Stimulated activated effector memory CD8-positive, alpha-beta T cell treated with anti-CD3 and anti-CD28 coated beads, Interleukin-12 subunit alpha, Interleukin-12 subunit beta, amount 100 ng/mL, for 72 hours (primary cell): ENCODE measurements around the gene PCDHB13.
"Not testable (repeated sequence)": the region's sequence is repeated elsewhere in the genome, so short reads cannot be mapped to it uniquely, and the experiment has no call there.

Source experiments
- ATAC-seq: fragments of 150-1000 bp; cut with Tn5 transposase; 2 replicates; pipeline ENCODE4 v1.10.0; 2021
- DNase-seq, 2 donors: peaks; one replicate each; pipeline ENCODE4 v3.0.0; 2021 to 2022; ENCODE audit warnings: low spot score in 2 of 2
- H3K27ac Mint-ChIP-seq: one replicate; pipeline ENCODE4 v1.8.0; 2022; ENCODE audit warnings: mild to moderate bottlenecking, mixed read lengths
- H3K36me3 Mint-ChIP-seq: one replicate; pipeline ENCODE4 v1.8.0; 2022; ENCODE audit warnings: mild to moderate bottlenecking, mixed read lengths
- H3K4me1 Mint-ChIP-seq: one replicate; pipeline ENCODE4 v1.8.0; 2022; ENCODE audit warnings: mixed read lengths
- H3K4me3 Mint-ChIP-seq: one replicate; pipeline ENCODE4 v1.8.0; 2022; ENCODE audit warnings: mild to moderate bottlenecking, mixed read lengths
- H3K9me3 Mint-ChIP-seq: one replicate; pipeline ENCODE4 v1.8.0; 2022; ENCODE audit warnings: mixed read lengths

PCDHB13 gene

GRCh38 chr5:141213656-141214339, at the start of gene PCDHB13:
Gene PCDHB13, plus strand, starts transcription at chr5:141213919. Its CDS starts 205 bp downstream, at chr5:141214124.
- not testable (repeated sequence) for ATAC-seq, H3K4me3 Mint-ChIP-seq, H3K27ac Mint-ChIP-seq, H3K4me1 Mint-ChIP-seq, DNase-seq, H3K9me3 Mint-ChIP-seq, H3K36me3 Mint-ChIP-seq

DNA sequence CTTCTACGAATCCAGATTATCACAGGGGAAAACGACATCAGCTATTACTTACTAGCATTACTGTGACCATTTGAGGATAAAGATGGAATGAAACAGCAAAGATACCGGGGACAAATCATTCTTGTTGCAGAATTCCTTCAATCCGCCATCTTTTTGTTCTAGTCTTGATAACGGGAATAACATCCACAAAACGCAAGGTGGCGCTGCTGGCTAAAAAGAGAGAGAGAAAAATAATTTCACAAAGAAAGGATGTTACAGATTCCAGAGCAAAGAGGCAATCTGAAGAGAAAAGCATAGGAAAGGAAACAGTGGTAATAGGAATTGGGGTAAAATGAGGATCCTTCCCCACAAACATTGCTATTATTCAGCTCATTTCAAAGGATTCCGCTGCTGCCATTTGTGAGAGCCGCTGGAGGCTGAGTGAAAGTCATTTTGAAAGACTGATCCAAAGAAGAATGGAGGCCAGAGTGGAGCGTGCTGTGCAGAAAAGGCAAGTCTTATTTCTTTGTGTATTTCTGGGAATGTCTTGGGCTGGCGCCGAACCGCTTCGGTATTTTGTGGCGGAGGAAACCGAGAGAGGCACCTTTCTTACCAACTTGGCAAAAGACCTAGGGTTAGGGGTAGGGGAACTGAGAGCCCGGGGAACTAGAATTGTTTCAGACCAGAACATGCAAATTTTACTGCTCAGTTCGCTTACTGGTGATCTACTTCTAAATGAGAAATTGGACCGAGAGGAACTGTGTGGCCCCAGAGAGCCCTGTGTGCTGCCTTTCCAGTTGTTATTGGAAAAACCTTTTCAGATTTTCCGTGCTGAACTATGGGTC, 41.1 kb upstream of the PCDHB13 start, which contains the start of gene PCDHB7:
Gene PCDHB7 (plus strand): TSS at position 264 of the 824 bp plus-strand sequence. CDS start 192 bp downstream, at position 456.
- H3K9me3 Mint-ChIP-seq: no peaks in the 10 kb centered on the region
- no peak within 1 kb of the TSS for H3K4me3 Mint-ChIP-seq
- no peaks in the 10 kb centered on the region for H3K4me1 Mint-ChIP-seq
- no peak for DNase-seq
- no peak for ATAC-seq
- H3K27ac Mint-ChIP-seq: no peak within 1 kb of the TSS
- H3K36me3 Mint-ChIP-seq: no peaks in the 10 kb centered on the region

DNA sequence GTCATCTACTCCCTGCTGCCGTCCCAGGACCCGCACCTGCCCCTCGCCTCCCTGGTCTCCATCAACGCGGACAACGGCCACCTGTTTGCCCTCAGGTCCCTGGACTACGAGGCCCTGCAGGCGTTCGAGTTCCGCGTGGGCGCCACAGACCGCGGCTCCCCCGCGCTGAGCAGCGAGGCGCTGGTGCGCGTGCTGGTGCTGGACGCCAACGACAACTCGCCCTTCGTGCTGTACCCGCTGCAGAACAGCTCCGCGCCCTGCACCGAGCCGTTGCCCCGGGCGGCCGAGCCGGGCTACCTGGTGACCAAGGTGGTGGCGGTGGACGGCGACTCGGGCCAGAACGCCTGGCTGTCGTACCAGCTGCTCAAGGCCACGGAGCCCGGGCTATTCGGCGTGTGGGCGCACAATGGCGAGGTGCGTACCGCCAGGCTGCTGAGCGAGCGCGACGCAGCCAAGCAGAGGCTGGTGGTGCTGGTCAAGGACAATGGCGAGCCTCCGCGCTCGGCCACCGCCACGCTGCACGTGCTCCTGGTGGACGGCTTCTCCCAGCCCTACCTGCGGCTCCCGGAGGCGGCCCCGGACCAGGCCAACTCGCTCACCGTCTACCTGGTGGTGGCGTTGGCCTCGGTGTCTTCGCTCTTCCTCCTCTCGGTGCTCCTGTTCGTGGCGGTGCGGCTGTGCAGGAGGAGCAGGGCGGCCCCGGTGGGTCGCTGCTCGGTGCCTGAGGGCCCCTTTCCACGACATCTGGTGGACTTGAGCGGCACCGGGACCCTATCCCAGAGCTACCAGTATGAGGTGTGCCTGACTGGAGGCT, 39.2 kb upstream of the PCDHB13 start:
- DNase-seq, H3K36me3 Mint-ChIP-seq, H3K4me3 Mint-ChIP-seq, H3K27ac Mint-ChIP-seq, ATAC-seq, H3K9me3 Mint-ChIP-seq, H3K4me1 Mint-ChIP-seq: not testable (repeated sequence)

DNA sequence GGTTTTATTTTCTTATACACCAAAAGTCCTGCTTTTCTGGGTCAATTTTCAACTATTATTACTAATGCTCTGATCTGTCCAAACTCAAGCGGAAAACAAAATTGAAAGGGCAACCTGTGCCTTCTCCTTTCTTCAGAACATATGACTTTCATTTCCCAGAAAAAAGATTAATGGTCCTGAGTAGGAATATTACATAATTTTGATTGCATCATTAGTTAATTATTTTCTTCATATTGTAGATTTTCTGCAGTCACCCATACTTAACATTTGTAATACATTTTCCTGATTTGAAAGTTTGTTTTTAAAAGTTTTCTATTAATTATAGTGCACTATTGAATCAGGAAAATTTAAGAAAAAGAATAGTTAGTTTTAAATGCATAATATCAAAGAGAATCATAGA, 37.8 kb upstream of the PCDHB13 start:
- H3K9me3 Mint-ChIP-seq: no peaks in the 10 kb centered on the region
- no peak overlapping the region for H3K27ac Mint-ChIP-seq
- ATAC-seq (no peak), DNase-seq (no peak)
- H3K36me3 Mint-ChIP-seq: no peaks in the 10 kb centered on the region
- H3K4me1 Mint-ChIP-seq: no peaks in the 10 kb centered on the region
- H3K4me3 Mint-ChIP-seq: no peak overlapping the region

DNA sequence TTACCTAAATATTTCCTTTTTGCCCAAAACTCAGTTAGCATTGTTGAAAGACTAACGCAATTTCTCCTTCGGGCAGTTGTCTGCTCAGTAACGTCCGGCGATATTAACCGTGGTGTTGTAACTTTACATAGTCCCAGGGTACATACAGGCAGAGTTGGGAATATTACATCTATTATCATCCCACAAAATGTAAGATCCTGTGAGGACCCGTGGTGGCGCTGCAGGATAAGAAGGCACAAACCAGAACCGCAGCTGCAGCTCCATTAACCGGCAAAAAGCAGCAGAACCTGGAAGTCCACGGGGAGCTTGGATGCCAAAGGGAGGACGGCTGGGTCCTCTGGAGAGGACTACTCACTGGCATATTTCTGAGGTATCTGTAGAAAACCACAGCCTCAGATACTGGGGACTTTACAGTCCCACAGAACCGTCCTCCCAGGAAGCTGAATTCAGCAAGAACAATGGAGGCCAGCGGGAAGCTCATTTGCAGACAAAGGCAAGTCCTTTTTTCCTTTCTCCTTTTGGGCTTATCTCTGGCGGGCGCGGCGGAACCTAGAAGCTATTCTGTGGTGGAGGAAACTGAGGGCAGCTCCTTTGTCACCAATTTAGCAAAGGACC, 36.0 kb upstream of the PCDHB13 start, which contains the start of gene PCDHB8:
Gene PCDHB8 (plus strand): TSS at position 214 of the 615 bp plus-strand sequence. CDS start 245 bp downstream, at position 459.
- H3K4me1 Mint-ChIP-seq, H3K36me3 Mint-ChIP-seq, DNase-seq, H3K9me3 Mint-ChIP-seq, ATAC-seq, H3K4me3 Mint-ChIP-seq, H3K27ac Mint-ChIP-seq: not testable (repeated sequence)

DNA sequence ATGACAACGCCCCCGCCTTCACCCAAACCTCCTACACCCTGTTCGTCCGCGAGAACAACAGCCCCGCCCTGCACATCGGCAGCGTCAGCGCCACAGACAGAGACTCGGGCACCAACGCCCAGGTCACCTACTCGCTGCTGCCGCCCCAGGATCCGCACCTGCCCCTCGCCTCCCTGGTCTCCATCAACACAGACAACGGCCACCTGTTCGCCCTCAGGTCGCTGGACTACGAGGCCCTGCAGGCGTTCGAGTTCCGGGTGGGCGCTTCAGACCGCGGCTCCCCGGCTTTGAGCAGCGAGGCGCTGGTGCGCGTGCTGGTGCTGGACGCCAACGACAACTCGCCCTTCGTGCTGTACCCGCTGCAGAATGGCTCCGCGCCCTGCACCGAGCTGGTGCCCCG, 34.3 kb upstream of the PCDHB13 start:
- H3K4me3 Mint-ChIP-seq, ATAC-seq, H3K36me3 Mint-ChIP-seq, H3K9me3 Mint-ChIP-seq, H3K4me1 Mint-ChIP-seq, DNase-seq, H3K27ac Mint-ChIP-seq: not testable (repeated sequence)

DNA sequence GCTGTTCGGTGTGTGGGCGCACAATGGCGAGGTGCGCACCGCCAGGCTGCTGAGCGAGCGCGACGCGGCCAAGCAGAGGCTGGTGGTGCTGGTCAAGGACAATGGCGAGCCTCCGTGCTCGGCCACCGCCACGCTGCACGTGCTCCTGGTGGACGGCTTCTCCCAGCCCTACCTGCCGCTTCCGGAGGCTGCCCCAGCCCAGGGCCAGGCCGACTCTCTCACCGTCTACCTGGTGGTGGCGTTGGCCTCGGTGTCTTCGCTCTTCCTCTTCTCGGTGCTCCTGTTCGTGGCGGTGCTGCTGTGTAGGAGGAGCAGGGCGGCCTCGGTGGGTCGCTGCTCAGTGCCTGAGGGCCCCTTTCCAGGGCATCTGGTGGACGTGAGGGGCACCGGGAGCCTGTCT, 33.8 kb upstream of the PCDHB13 start:
- not testable (repeated sequence) for H3K4me1 Mint-ChIP-seq, H3K36me3 Mint-ChIP-seq, H3K4me3 Mint-ChIP-seq, DNase-seq, ATAC-seq, H3K27ac Mint-ChIP-seq, H3K9me3 Mint-ChIP-seq

DNA sequence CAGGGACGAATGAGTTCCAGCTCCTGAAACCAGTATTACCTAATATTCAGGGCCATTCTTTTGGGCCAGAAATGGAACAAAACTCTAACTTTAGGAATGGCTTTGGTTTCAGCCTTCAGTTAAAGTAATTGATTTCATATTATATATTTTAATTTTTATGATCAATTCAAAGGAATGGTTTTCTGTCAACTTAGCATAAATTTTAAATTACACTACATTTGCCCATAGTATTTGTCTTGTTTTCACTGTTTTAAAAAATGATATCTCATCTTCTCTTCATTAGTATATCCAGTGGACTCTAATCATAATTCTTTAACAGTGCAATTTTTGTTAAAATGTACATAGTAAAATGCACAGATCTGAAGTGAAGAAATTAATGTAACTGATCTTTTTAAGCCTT, 33.4 kb upstream of the PCDHB13 start:
- Mint-ChIP-seq H3K9me3 (peaks cover 4% of the 10 kb centered on the region), H3K4me3 (no peak overlapping the region), H3K27ac (no peak overlapping the region), H3K4me1 (no peaks in the 10 kb centered on the region), H3K36me3 (no peaks in the 10 kb centered on the region)
- no peak for ATAC-seq
- no peak for DNase-seq

DNA sequence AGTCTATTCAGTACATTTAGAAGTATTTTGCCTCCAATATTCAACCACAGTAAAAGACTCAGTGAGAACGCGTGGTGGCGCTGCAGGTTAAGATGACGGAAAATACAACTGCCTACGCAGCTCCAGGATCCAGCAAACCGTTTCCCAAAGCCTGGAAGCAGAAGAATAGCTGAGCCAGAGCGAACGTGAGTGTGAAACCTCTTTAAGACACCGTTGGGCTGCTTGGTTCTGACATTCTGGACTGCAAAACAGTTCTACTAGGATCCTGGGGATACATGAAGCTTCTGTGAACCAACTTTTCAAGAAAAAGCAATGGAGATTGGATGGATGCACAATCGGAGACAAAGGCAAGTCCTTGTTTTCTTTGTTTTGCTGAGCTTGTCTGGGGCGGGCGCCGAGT, 31.5 kb upstream of the PCDHB13 start, which contains the start of gene PCDHB16:
Gene PCDHB16 (plus strand): TSS at position 140 of the 400 bp plus-strand sequence. CDS start 173 bp downstream, at position 313.
- no peak within 1 kb of the TSS for H3K27ac Mint-ChIP-seq
- peaks cover 4% of the 10 kb centered on the region for H3K9me3 Mint-ChIP-seq
- ATAC-seq (no peak), DNase-seq (no peak)
- no peaks in the 10 kb centered on the region for H3K36me3 Mint-ChIP-seq
- peaks cover 6% of the 10 kb centered on the region for H3K4me1 Mint-ChIP-seq
- H3K4me3 Mint-ChIP-seq: no peak within 1 kb of the TSS

- H3K27ac Mint-ChIP-seq, DNase-seq, H3K9me3 Mint-ChIP-seq, H3K36me3 Mint-ChIP-seq, ATAC-seq, H3K4me3 Mint-ChIP-seq, H3K4me1 Mint-ChIP-seq: not testable (repeated sequence)
These were observed 29.4 kb upstream of the PCDHB13 start for GRCh38 chr5:141184117-141184855.

GRCh38 chr5:141186897-141187512, 26.7 kb upstream of the PCDHB13 start, which contains the start of gene PCDHB9:
Gene PCDHB9, plus strand, starts transcription at chr5:141187161. Its CDS starts 158 bp downstream, at chr5:141187319.
- peak within 1 kb of the TSS; percentile 26 for H3K4me3 Mint-ChIP-seq
- ATAC-seq: no peak
- DNase-seq: no peak
- peaks cover 6% of the 10 kb centered on the region for H3K36me3 Mint-ChIP-seq
- peaks cover 10% of the 10 kb centered on the region for H3K9me3 Mint-ChIP-seq
- H3K27ac Mint-ChIP-seq: no peak within 1 kb of the TSS
- peaks cover 7% of the 10 kb centered on the region for H3K4me1 Mint-ChIP-seq

DNA sequence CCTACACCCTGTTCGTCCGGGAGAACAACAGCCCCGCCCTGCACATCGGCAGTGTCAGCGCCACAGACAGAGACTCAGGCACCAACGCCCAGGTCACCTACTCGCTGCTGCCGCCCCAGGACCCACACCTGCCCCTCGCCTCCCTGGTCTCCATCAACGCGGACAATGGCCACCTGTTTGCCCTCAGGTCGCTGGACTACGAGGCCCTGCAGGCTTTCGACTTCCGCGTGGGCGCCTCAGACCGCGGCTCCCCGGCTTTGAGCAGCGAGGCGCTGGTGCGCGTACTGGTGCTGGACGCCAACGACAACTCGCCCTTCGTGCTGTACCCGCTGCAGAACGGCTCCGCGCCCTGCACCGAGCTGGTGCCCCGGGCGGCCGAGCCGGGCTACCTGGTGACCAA, 25.0 kb upstream of the PCDHB13 start:
- not testable (repeated sequence) for H3K27ac Mint-ChIP-seq, ATAC-seq, H3K9me3 Mint-ChIP-seq, H3K4me3 Mint-ChIP-seq, H3K36me3 Mint-ChIP-seq, H3K4me1 Mint-ChIP-seq, DNase-seq

GRCh38 chr5:141189131-141189530, 24.6 kb upstream of the PCDHB13 start:
- not testable (repeated sequence) for H3K36me3 Mint-ChIP-seq, H3K27ac Mint-ChIP-seq, H3K4me1 Mint-ChIP-seq, DNase-seq, H3K9me3 Mint-ChIP-seq, ATAC-seq, H3K4me3 Mint-ChIP-seq
